ENCODE data around the gene AGPAT2.

AGPAT2 gene

GRCh38 chr9:136689108-136689460, 1.8 kb upstream of the AGPAT2 start:
- no peak for DNase-seq (ENCODE audit: low read depth in 1 of 2, low spot score in 1 of 2)

- no peak for DNase-seq (ENCODE audit: low read depth in 1 of 2, low spot score in 1 of 2)
Observed at GRCh38 chr9:136688274-136689107, 1.2 kb upstream of the AGPAT2 start.

GRCh38 chr9:136687721-136688223, 515 bp upstream of the AGPAT2 start:
- DNase-seq (ENCODE audit: low read depth in 1 of 2, low spot score in 1 of 2): no peak

- DNase-seq (ENCODE audit: low read depth in 1 of 2, low spot score in 1 of 2): no peak
Observed at GRCh38 chr9:136686534-136686793, 793 bp downstream of the AGPAT2 start.

- no peak for DNase-seq (ENCODE audit: low read depth in 1 of 2, low spot score in 1 of 2)
Observed at GRCh38 chr9:136685790-136686533, 1.3 kb downstream of the AGPAT2 start.

GRCh38 chr9:136685216-136685615, 2.0 kb downstream of the AGPAT2 start:
- DNase-seq (ENCODE audit: low read depth in 1 of 2, low spot score in 1 of 2): no peak

- no peak for DNase-seq (ENCODE audit: low read depth in 1 of 2, low spot score in 1 of 2)
Observed at GRCh38 chr9:136684799-136685198, 2.5 kb downstream of the AGPAT2 start.

GRCh38 chr9:136684339-136684738, 2.9 kb downstream of the AGPAT2 start:
- no peak for DNase-seq (ENCODE audit: low read depth in 1 of 2, low spot score in 1 of 2)

- no peak for DNase-seq (ENCODE audit: low read depth in 1 of 2, low spot score in 1 of 2)
Observed at GRCh38 chr9:136683755-136684154, 3.5 kb downstream of the AGPAT2 start.

- no peak for DNase-seq (ENCODE audit: low read depth in 1 of 2, low spot score in 1 of 2)
Observed at GRCh38 chr9:136683173-136683745, 4.0 kb downstream of the AGPAT2 start.

GRCh38 chr9:136682710-136683109, 4.5 kb downstream of the AGPAT2 start:
- DNase-seq (ENCODE audit: low read depth in 1 of 2, low spot score in 1 of 2): no peak

GRCh38 chr9:136681945-136682699, 5.1 kb downstream of the AGPAT2 start:
- DNase-seq (ENCODE audit: low read depth in 1 of 2, low spot score in 1 of 2): no peak

- DNase-seq (ENCODE audit: low read depth in 1 of 2, low spot score in 1 of 2): no peak
Observed at GRCh38 chr9:136681029-136681428, 6.2 kb downstream of the AGPAT2 start.

GRCh38 chr9:136679431-136679941, 7.8 kb downstream of the AGPAT2 start:
- DNase-seq (ENCODE audit: low read depth in 1 of 2, low spot score in 1 of 2): no peak

GRCh38 chr9:136678624-136679023, 8.6 kb downstream of the AGPAT2 start:
- no peak for DNase-seq (ENCODE audit: low read depth in 1 of 2, low spot score in 1 of 2)

GRCh38 chr9:136678034-136678433, 9.2 kb downstream of the AGPAT2 start:
- no peak for DNase-seq (ENCODE audit: low read depth in 1 of 2, low spot score in 1 of 2)

GRCh38 chr9:136676920-136677686, 10.2 kb downstream of the AGPAT2 start:
- DNase-seq (ENCODE audit: low read depth in 1 of 2, low spot score in 1 of 2): no peak

GRCh38 chr9:136676297-136676794, 10.9 kb downstream of the AGPAT2 start:
- DNase-seq (ENCODE audit: low read depth in 1 of 2, low spot score in 1 of 2): no peak

- DNase-seq (ENCODE audit: low read depth in 1 of 2, low spot score in 1 of 2): no peak
Observed at GRCh38 chr9:136675477-136676296, 11.6 kb downstream of the AGPAT2 start.
